HG03066 (cell line): ENCODE measurements around the gene PADI6.
A peak's percentile ranks its signal among the peaks of the same experiment; 100 is the strongest.

ENCODE experiments used
- ATAC-seq: cut with Tn5 transposase; IDR thresholded peaks from one replicate; pipeline ENCODE4 v1.9.1; 2021; ENCODE audit warnings: low read depth; ENCODE audit not compliant: unreplicated experiment

PADI6 gene

DNA sequence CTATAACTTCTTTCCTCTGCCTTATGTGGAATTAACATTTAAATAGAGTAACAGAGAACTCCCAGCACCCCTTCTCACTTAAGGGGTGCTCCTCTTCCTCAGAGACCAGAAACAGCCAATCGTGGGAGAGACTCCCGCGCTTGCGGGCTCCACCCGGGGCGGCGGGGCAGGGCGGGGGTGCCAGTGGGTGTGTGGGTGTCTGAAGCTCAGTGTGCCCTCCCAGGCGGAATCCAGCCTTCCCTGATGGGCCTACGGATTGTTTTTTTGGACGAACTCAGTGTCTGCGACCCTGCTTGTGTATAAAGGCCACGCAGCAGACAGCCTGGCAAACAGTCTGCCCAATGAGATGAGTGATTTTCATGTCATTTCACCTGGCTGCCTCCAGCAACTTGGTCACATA is 61.3 kb downstream of the PADI6 start:
- ATAC-seq: no peak

DNA sequence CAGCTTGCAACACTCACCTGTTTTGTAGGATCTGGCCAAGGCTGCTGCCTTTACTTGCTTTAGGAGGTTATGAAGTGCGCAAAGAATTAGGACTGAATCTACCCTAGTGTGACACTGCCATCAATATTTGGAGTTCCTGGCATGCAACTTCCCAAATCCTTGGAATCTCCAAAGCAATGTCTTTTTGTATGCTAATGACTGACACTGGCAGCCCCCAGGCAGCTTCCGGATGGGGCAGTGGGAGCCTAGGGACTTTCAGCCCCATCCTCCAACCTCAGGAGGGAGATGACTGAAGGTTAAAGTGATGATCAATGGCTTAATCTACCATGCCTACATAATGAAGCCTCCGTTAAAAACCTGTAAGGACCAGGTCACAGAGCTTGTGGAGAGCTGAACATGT is 62.0 kb downstream of the PADI6 start:
- ATAC-seq: no peak

DNA sequence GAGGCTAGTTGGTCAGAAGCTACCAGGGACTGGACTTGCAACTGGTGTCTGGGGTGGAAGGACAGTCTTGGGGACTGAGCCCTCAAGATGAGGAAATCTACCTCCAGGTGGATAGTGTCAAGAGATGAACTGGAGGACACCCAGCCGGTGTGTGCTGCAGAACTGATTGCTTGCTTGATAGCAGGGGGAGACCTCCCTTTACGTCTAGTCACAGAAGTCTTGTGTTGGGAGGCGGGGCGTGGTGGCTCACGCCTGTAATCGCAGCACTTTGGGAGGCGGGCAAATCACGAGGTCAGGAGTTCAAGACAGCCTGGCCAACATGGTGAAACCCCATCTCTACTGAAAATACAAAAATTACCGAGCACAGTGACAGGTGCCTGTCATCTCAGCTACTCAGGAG is 62.6 kb downstream of the PADI6 start:
- no peak for ATAC-seq

DNA sequence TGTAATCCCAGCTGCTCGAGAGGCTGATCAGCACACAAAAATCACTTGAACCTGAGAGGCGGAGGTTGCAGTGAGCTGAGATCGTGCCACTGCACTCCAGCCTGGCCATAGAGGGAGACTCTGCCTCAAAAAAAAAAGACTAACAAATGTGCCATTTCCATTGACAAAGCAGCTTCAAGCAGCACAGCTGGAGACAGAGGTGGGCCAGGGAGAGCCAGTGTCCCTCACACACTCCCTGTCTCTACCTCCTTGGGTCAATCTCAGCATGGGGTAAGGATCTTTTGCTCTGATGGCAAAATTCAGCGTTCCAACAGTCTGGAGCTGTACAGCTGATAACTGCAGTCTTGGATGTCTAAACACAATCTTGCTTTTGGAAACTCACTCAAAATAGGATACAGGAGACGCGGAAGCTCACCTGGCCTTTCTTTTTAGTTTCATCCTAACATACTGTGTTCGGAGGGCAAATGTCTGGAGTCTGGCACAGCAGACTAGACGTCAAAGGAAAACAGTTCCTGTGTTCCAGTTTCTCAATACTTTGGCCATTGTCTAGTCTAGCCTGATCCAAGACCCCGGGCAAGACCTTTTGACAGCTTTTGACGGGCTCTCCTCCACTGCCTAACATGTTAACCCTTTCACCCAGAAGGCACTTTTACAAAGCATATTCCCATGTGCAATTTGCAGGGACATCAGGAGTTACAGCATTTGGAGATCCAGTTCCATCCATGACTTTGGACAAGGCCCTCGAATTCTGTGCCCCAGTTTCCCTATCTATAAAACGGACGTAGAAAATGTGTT is 64.6 kb downstream of the PADI6 start:
- ATAC-seq: no peak

DNA sequence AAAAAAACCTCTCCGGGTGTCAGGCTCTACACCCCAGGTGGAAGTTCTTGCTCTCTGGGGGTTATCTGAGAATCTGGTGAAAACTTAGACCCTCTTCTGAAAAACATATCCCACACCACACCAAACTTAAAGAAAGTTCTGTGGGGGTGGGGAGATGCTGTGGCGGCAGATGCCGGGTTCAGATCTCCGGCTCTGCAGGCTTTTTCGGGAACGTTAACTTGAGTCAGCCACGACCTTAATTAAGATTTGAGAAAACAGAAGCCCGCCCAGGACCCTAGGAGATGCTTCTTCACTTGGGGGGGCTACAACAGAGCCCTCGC is 65.2 kb downstream of the PADI6 start:
- ATAC-seq: no peak

DNA sequence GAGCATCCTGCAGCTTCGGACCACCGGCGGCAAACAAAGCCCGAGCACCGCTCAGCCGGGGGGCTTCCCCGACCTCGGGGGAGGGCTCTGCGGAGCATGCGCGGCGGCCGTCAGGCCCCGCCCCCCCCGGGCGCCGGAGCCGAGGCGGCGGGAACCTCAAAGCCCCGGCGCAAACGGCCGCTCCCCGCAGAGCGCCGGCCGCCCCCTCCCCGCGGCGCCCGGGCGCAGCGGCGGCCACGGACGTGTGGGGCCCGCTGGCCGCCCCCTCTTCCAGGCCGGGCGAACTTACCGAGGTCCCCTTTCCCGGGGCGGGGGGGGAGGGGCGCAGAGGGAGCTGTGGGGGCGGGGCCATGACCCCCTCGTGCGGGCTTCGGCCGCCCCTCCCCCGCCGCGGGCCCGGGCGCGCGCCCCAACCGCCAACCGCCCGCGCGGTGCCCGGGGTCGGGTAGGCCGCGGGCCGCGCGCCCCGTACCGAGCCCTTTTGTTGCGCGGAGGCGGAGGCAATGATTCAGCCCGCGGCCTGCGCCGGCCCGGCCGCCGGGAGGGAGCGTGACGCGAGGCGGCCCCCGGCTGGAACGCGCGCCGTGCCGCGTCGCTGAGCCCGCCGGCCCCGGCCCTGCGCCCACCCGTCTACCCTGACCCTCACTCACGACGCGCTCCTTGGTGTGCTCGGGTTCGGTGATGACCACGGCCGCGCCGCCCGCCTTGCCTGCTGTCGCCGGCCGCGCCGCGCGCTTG is 65.8 kb downstream of the PADI6 start:
- peak; percentile 27 for ATAC-seq

DNA sequence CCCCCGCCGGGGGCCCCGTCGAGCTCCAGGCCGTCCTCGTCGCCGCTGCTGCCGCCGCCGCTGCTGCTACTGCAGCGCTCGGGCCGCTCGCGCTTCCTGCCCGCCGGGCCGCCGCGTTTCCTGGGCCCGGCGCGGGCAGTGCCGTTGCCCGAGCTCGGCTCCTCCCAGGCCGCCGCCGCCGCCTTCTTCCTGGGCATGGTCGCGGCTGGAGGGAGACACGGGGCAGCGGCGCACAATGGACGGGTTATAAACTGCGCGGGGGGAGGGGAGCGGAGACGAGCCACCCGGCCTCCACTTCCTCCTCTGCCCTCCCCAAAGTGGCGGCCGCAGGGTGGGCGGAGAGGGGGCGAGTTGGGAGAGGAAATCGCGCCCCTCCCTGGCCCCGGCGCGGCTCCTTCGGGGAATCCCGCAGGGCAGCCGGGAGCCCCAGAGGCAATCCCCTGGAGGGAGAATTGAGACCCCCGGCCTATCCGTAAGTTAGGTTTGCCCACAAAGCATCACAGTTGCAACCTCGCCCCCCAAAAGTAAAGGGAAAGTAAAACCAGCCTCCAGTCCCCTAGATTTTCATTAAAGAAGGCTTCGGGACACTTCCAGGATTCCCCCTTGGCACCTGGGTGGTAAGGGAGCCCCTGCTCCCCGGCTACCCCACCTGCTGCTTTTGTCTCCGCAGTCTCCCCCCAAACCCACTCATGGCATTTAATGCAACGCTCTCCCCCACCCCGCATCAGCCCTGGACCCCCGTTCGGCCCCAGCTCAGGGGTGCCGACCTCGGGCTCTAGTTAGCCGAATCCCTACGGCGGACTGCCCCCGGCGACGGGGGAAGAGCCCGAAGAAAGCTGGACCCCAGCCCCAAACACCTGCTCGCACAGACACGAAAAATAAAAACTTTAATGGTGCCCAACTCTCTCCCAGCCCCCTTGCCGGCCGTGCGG is 66.6 kb downstream of the PADI6 start:
- peak; percentile 49 for ATAC-seq

DNA sequence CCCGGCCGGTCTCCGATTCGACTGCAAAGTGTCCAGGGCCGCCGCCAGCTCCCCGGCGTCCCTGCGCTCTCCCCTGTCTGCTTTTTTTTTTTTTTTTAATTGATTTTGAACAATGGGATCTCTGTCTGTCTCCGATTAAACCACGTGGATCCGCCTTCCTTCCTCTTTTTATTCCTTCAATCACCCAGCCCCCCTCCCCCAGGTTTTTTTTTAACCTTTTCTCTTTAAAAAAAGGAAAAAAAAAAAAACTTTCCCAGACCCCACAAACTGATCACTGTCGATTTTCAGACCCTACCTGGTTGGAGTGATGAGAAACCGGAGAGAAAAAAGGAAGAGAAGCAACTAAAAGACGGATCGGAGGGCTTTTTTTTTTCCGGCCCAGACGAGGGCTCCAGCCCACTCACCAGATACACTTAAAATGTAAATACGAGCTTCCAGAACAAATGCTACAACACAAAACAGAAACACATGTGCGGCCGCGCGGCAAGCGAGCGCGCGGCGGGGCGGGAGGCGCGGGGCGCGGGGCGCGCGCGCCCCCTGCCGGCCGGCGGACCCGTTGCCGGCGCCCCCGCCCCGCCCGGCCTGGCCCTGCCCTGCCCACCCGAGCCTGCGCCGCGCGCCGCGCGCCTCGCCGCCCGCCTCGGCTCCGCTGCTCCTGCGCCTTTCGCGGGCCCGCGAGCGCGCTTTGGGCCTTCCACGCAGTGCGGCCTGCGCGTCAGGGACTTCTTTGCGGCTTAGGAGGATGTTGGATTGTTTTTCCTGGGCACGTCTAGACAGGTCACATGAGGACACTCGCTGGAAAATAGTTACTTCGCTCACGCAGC is 67.5 kb downstream of the PADI6 start, which contains the start of gene RCC2:
RCC2 (minus strand) TSS at position 428 of the 824 bp plus-strand sequence. CDS start 1,163 bp downstream, outside the sequence.
- ATAC-seq: peak; percentile 39

DNA sequence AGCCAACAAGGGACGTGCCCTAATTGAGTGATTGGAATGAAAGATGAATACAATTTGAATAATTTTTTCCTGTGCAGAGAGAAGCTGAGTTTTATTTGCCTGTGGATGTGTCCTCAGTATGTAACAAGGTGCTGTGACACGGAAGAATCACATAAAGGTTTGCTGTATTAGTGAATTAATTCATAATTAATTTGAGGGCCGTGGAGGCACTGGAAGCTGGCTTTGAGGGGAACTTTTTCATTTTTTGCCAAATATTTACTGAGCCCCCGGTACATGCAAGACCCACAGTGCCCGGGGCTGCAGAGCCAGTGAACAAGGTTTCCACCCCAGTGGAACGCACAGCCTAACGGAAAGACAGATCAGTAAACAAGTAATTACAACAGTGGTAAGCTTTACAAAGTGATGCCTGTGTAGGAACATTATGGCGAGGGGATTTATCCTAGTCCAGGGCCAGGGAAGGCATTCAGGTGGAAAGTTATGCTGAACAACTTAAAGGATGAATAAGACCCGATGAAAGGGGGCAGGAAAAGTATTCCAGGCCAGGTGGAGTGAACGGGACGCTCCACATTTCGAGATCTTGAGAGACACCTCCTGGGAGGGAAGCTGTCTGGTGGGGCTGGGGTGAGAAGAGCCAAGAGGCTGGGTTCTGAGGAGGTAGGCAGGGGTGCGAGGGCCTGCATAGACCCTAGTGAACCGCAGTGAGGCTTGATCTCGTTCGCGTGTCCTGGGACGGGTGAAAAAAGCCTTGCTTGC is 68.3 kb downstream of the PADI6 start:
- ATAC-seq: no peak

DNA sequence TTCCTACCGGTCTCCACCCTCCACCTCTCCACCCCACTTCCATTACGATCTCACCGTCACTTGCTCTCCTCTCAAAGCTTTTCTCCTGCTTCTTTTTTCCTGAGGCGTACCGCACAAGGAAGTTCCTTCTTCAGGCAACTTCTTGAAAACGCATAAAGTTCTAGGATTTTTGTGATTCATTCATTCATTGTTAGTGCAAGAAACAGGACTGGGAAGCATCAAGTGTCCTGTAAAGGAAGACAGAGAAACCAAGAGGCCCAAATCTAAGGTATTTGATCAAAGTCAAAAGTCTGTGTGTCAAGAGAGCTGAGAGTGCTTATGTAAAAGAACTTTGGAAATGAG is 68.8 kb downstream of the PADI6 start:
- no peak for ATAC-seq

DNA sequence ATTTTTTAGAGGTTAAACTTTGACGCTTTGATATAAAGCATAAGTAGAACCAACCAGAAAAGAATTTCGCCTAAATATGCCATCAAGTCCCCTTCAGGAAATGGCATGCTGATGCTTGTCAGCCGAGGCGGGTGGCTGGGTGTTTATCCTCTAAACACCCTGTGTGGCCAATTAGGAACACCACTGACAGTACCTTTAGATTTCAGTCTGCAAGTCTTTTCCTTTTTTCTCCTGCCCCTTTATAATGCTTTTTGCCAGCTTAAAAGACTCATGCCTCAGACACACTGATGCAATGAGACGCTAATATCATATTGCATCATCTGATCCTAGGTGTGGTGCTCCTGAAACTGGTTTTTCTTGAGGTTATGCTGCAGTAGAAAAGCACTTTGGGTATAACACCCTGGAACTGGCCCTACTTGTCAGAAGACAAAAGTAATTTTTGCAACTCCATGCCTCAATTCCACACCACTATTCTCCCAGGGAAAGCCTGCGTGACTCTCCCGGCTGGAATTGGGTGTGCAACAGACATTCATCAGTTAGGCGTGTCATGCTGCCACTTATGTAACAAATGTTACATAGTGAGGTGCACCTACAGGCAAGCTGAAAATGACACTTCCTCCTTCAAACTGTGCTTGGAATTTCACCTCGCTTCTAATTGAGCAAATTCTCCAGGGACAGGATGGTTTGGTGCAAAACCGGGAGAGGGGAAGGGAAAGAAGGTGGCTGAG is 69.4 kb downstream of the PADI6 start:
- ATAC-seq: no peak

DNA sequence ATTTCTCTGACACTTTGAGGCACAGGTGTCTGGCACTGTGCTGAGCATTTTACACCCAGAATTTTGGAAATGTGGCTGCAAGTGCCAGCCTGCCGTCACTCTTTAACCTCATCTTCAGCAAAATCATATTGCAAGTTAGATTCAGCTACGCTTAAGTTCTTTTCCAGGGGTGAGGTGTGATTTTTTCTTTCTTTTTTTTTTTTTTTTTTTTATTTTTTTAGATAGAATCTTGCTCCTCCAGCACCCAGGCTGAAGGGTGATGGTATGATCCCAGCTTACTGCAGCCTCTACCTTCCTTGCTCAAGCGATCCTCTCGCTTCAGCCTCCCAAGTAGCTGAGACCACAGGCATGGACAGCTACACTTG is 70.0 kb downstream of the PADI6 start:
- ATAC-seq: no peak

DNA sequence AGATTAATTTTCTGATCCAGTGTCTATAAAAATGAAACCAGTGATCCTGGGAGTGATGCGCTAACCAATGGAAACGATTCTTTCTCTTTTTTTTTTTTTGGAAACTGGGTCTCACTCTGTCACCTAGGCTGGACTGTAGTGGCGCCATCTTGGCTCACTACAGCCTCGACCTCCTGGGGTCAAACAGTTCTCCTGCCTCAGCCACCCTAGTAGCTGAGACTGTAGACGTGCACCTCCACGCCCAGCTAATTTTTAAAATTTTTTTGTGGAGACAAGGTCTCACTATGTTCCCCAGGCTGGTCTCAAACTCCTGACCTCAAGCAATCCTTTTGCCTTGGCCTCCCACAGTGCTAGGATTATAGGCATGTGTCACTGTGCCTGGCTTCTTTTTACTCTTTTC is 70.8 kb downstream of the PADI6 start:
- ATAC-seq: no peak

DNA sequence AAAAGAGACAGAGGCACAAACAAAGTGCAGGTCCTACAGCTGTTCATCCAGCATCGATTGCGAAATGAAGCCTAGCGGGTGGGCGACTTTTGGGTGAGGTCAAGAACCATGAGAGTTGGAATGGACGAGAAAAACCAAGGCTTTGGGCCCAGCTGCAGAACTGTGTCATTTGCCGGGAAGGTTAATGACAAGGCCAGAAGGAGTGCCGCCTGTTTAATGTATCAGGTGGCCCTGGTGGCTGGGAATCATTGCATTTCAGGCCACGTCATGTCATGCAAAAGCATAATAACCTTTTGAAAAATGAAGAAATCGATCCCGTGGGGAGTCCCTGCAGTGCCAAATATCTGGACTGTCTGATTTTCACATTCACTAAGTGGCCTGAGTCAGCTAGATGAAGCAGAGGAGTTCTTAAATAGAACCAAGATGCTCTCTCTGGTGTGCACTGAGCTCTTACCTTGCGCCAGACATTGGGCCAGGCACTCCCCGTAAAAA is 75.6 kb downstream of the PADI6 start:
- no peak for ATAC-seq
